Loucy (cell line): ENCODE data around the gene LYSET.

Experiments used
- CTCF ChIP-seq: fragments of 200-600 bp; sonication (generic); conservative IDR thresholded peaks from 2 replicates; pipeline ENCODE4 v1.5.1; 2014; ENCODE audit warnings: mild to moderate bottlenecking, antibody characterized with exemption, low read length
- EZH2phosphoT487 ChIP-seq: fragments of 200-600 bp; IDR thresholded peaks from 2 replicates; pipeline ENCODE4 v1.6.1; 2018; ENCODE audit warnings: antibody characterized with exemption, mild to moderate bottlenecking, moderate library complexity, borderline replicate concordance

- TF ChIP-seq CTCF: no peak
- no peak for TF ChIP-seq EZH2phosphoT487
These were observed 23.6 kb upstream of the LYSET start for GRCh38 chr14:93161411-93161940.
